CD4-positive, alpha-beta T cell treated with Interferon alpha-2 for 1 hour (primary cell): ENCODE measurements around the gene ASIC3.
"Not testable (repeated sequence)": the region's sequence is repeated elsewhere in the genome, so short reads cannot be mapped to it uniquely, and the experiment has no call there.

Experiments
- DNase-seq, 2 donors: peaks; one replicate each; pipeline ENCODE4 v3.0.0-alpha.2; 2020 to 2022

ASIC3 gene

DNA sequence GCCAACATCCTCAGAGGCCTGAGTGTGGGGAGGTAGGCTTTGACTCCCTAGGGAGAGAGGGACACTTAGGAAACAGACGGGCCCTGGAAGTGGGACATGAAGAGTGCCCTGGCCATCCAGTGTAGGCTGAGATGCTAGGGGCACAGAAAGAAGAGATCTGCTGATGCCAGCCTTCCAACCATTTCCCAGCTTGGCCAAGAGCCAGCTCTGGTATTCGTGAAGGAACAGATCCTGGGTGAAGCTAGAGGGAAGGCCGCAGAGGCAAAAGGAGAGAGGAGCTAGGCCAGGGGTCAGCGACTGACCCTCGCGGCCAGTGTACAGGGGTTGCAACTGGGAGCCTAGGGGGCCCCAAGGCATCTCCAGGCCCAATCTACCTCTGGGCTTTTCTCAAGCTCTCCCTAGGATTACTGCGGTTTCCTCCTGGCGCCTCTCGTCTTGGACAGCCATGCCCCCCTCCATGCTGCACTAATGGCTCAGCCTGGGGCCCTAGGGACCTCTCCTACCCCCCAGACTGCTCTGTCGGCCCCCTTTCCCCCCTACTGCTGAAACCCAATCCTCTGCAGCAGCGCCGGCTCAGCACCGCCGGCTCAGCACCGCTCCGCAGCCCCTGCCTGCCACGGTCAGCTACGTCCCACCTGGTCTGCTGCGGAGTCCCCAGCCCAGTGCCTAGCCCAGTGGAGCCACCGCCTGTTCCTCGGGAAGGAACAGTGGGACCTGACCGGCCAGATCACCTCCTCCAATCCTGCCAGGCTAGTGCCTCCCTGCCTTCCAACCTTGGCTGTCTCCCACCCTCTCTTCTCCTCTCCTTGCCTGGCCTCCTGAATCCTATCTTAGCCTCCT, at the start of gene ASIC3:
Gene ASIC3, plus strand, starts transcription at position 556 of the 840 bp plus-strand sequence. CDS start 355 bp downstream, outside the sequence.
- DNase-seq, result no peak

DNA sequence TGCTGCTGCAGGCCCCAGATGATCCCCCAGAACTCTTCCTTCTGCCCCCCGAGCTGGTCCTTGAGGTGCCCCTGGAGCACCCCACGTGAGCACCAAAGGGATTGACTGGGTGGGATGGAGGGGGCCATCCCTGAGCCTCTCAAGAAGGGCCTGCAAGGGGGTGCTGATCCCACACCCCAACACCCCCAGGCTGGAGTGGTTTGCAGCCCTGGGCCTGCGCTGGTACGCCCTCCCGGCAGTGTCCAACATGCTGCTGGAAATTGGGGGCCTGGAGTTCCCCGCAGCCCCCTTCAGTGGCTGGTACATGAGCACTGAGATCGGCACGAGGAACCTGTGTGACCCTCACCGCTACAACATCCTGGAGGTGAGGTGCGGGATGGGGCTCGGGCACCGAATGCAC, 49.3 kb upstream of the ASIC3 start:
- DNase-seq, result no peak

DNA sequence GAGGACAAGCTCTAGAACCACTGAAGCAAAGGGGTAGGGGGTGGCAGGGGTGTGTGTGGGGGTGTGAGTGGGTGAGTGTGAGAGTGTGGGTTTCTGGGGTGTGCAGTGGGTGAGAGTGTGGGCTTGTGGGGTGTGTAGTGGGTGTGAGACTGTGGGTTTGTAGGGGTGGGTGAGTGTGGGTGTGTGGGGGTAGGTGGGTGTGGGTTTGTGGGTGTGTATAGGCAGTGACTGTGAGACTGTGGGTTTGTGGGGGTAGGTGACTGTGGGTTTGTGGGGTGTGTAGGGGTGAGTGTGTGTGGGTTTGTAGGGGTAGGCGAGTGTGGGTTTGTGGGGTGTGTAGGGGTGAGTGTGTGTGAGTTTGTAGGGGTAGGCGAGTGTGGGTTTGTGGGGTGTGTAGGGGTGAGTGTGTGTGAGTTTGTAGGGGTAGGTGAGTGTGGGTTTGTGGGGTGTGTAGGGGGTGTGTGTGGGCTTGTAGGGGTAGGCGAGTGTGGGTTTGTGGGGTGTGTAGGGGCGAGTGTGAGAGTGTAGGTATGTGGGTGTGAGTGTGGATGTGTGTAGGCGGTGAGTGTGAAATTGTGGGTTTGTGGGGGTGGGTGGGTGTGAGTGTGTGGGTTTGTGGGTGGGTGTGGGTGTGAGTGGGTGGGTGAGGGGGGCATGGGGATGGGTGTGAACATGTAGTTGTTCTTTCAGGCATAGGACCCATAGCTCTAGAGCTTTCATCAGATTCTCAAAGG, 48.7 kb upstream of the ASIC3 start:
- peak; percentile 40 to 53 for DNase-seq

DNA sequence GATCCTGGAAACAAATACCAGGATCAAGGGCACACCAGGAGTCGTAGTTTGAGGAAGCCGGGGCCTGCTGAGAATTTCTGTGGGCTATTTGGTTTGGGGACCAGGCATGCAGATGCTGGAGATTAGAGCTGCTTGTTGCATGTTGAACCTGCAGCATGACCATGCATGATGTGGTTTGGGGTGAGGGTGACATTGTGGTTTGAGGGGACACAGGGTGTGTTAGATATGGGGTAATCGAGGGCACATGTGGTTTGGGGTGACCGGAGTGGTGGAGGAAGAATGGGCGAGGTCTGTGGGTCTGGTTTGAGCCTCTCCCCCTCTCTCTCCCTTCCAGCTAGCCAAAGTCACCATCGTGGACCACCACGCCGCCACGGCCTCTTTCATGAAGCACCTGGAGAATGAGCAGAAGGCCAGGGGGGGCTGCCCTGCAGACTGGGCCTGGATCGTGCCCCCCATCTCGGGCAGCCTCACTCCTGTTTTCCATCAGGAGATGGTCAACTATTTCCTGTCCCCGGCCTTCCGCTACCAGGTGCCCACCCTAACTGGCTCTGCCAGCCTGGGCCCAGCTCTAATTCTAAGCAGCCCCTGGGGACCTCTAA, 47.3 kb upstream of the ASIC3 start:
- no peak for DNase-seq

GRCh38 chr7:151001546-151001945, 46.8 kb upstream of the ASIC3 start:
- no peak for DNase-seq

- no peak for DNase-seq
Observed at GRCh38 chr7:151003572-151003971, 44.8 kb upstream of the ASIC3 start.

DNA sequence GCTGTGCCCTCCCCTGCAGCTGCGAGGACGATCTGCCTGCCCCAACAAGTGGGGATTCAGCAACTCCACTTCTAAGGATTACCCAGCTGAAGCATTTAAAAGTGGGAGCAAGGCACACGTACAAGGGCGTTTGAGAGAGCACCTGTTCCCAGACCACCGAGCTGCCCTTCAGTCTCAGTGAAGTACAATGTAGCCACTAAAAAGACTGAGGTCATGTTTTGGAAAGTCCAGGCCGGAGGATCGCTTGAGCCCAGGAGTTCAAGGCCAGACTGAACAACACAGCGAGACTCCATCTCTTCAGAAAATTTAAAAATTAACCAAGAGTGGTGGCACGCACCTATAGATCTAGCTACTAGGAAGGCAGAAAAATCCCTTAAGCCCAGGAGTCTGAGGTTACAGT, 42.8 kb upstream of the ASIC3 start:
- DNase-seq, result no peak

- DNase-seq, result no peak
Observed at GRCh38 chr7:151006590-151007300, 41.6 kb upstream of the ASIC3 start.

DNA sequence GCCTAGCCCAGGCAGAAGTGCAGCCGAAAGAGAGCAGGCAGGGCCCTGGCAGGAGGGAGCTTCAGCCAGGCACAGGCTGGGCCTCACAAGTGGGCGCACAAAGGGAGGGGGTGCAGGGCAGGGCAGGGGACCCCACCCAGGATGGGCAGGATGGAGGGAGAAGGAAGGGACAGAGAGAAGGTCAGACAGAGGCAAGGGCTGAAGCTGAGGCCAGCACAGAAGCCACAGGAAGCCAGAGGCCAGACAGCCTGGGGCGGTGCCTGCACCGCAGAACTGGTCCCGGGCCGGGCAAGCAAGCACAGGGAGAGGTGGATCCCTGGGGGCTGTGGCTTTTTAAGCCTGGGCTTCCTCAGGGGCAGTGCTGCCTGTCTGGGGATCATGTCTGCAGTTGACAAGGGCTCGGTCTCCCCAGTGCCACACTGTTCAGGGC, 40.8 kb upstream of the ASIC3 start:
- DNase-seq, result no peak

DNA sequence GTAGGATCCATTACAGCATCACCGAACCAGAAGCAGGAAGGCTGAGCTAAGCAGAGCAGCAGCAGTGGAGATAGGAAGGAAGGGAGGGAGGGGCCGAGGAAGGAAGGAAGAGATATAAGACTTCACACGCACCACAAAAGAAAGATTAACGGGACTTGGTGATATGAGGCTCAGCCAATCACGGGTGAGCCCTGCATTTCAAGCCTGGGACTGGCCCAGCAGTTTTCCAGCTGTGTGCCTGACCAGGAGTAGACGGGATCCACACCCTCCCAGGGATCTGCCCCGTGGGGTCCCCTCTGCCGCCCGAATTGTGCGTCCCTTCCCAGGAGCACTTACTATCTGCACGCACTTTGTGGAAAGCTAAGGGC, 40.2 kb upstream of the ASIC3 start:
- peak in 1 of 2 donors; percentile 65 for DNase-seq

DNA sequence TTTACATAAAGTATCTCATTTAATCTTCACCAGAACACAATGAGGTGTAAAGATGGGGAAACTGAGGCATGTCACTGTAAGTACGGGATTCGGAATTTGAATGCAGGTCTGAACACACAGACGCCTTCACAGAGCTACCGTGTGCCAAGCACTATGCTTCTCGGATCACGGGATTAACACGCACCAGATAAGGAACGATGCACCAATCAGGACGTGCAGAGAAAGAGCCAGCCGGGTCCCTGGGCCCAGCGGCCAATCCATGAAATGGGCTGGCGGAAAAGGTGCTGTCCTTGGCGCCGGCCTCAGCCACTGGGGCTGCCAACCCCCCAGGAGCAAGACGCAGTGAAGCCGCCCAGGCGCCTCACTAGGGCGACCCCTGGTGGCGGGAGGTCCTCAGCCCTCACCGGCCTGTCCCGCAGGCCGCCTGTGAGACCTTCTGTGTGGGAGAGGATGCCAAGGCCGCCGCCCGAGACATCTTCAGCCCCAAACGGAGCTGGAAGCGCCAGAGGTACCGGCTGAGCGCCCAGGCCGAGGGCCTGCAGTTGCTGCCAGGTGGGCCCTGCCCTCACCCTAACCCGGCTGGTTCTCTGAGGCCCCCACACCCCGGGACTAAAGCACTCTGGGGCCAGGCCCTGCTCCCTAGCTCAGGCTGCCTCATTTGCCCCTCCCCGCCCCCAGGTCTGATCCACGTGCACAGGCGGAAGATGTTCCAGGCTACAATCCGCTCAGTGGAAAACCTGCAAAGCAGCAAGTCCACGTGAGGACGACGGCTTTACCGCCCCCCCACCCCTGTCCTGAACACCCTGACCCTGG, 39.6 kb upstream of the ASIC3 start:
- DNase-seq, result peak; percentile 73 to 89

- DNase-seq, result no peak
Observed at GRCh38 chr7:151009327-151010036, 38.8 kb upstream of the ASIC3 start.

GRCh38 chr7:151010037-151010306, 38.4 kb upstream of the ASIC3 start:
- DNase-seq, result no peak

GRCh38 chr7:151010307-151011096, 37.8 kb upstream of the ASIC3 start:
- peak in 1 of 2 donors; percentile 55 for DNase-seq

- DNase-seq, result peak in 1 of 2 donors; percentile 52
Observed at GRCh38 chr7:151011097-151011409, 37.3 kb upstream of the ASIC3 start.

DNA sequence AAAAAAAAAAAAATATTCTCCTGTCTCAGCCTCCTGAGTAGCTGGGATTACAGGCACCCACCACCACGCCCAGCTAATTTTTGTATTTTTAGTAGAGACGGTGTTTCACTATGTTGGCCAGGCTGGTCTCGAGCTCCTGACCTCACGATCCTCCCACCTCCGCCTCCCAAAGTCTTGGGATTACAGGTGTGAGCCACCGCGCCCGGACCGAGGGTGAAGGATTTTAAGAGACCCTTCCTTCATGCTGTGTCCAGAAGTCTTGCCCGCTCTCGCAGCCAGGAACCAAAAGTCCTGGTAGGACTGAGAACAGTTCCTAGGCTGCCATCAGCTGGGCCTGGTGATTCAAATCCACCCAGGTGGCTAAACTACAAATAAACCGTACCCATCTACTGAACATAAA, 36.7 kb upstream of the ASIC3 start:
- not testable (repeated sequence) for DNase-seq

- DNase-seq, result no peak
Observed at GRCh38 chr7:151012031-151012692, 36.2 kb upstream of the ASIC3 start.

GRCh38 chr7:151012911-151013347, 35.4 kb upstream of the ASIC3 start:
- DNase-seq, result no peak

DNA sequence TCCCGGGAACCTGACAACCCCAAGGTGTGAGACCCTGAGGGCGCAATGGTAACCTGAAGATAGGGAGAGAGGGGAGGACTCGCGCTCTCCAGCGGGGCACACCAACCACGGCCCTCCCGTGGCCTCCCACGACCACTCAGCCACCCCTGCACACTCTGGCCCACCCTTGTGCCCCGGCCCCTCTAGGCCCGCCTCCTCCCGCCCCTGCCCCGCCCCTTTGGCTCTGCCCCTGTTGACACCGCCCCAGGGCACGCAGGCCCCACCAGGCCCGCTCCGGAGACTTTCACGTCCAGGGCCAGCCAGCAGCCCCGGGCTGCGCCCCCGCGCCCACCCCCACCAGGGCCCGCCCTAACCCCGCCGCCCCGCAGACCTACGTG, 35.0 kb upstream of the ASIC3 start:
- DNase-seq, result no peak

- DNase-seq, result peak; percentile 95 to 96
Observed at GRCh38 chr7:151013733-151014497, 34.4 kb upstream of the ASIC3 start.
